ENCODE results near the gene LRRFIP1. TPM values are rescaled to one million over a fixed set of nuclear protein-coding genes. Genes with fewer than 3 reads are reported as not detected.

LRRFIP1 gene
- total RNA-seq, 1 donor from 2014 or later: 40.7 TPM

- Histone ChIP-seq H3K9ac (no peak overlapping the region), H2AFZ (replicated peaks) (no peak overlapping the region), H3K36me3 (no peaks in the 10 kb centered on the region), H3K9me3 (ENCODE audit: low read depth) (no peaks in the 10 kb centered on the region), H3K27ac (no peak overlapping the region), H3K4me1 (no peaks in the 10 kb centered on the region), H3K27me3 (no peaks in the 10 kb centered on the region), H3K79me2 (ENCODE audit: low read depth) (no peaks in the 10 kb centered on the region), H3K4me3 (no peak overlapping the region), H3K4me2 (no peak overlapping the region), H3F3A (ENCODE audit: low read depth) (no peaks in the 10 kb centered on the region), H4K20me1 (ENCODE audit: low read depth) (peaks cover 5% of the 10 kb centered on the region)
- Mint-ChIP-seq H3K9me3 (no peaks in the 10 kb centered on the region), H3K4me1 (no peaks in the 10 kb centered on the region), H3K4me3 (no peak overlapping the region), H3K36me3 (peaks cover 20% of the 10 kb centered on the region), H3K27me3 (ENCODE audit: insufficient read depth, low read depth) (peaks cover 3% of the 10 kb centered on the region), H3K27ac (no peak overlapping the region)
- no peak for DNase-seq (ENCODE audit: low spot score)
- TF ChIP-seq, protein P1, sequence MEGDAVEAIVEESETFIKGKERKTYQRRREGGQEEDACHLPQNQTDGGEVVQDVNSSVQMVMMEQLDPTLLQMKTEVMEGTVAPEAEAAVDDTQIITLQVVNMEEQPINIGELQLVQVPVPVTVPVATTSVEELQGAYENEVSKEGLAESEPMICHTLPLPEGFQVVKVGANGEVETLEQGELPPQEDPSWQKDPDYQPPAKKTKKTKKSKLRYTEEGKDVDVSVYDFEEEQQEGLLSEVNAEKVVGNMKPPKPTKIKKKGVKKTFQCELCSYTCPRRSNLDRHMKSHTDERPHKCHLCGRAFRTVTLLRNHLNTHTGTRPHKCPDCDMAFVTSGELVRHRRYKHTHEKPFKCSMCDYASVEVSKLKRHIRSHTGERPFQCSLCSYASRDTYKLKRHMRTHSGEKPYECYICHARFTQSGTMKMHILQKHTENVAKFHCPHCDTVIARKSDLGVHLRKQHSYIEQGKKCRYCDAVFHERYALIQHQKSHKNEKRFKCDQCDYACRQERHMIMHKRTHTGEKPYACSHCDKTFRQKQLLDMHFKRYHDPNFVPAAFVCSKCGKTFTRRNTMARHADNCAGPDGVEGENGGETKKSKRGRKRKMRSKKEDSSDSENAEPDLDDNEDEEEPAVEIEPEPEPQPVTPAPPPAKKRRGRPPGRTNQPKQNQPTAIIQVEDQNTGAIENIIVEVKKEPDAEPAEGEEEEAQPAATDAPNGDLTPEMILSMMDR (IDR thresholded peaks at IDR 0.05): no peak
- TF ChIP-seq EZH2phosphoT487 (IDR thresholded peaks at IDR 0.05) (no peak), EZH2 (IDR thresholded peaks at IDR 0.05) (no peak)
These were observed 117.8 kb downstream of the LRRFIP1 start for GRCh38 chr2:237745250-237745613.

- Mint-ChIP-seq H3K27ac (no peak overlapping the region), H3K9me3 (no peaks in the 10 kb centered on the region), H3K4me1 (no peaks in the 10 kb centered on the region), H3K36me3 (peaks cover 27% of the 10 kb centered on the region), H3K27me3 (ENCODE audit: insufficient read depth, low read depth) (peaks cover 3% of the 10 kb centered on the region), H3K4me3 (no peak overlapping the region)
- Histone ChIP-seq H3K27me3 (no peaks in the 10 kb centered on the region), H3K4me2 (no peak overlapping the region), H3K9me3 (ENCODE audit: low read depth) (no peaks in the 10 kb centered on the region), H4K20me1 (ENCODE audit: low read depth) (peaks cover 5% of the 10 kb centered on the region), H3K79me2 (ENCODE audit: low read depth) (no peaks in the 10 kb centered on the region), H3K4me1 (no peaks in the 10 kb centered on the region), H2AFZ (replicated peaks) (no peak overlapping the region), H3K36me3 (no peaks in the 10 kb centered on the region), H3K4me3 (no peak overlapping the region), H3K9ac (no peak overlapping the region), H3K27ac (no peak overlapping the region), H3F3A (ENCODE audit: low read depth) (no peaks in the 10 kb centered on the region)
- no peak for TF ChIP-seq EZH2 (IDR thresholded peaks at IDR 0.05)
- TF ChIP-seq, protein P1 (IDR thresholded peaks at IDR 0.05): no peak
- TF ChIP-seq EZH2phosphoT487 (IDR thresholded peaks at IDR 0.05): no peak
- DNase-seq (ENCODE audit: low spot score): no peak
These were observed 119.1 kb downstream of the LRRFIP1 start for GRCh38 chr2:237746302-237747080.

- no peak overlapping the region for H3K4me3 ChIP-seq
- H3F3A ChIP-seq (ENCODE audit: low read depth): no peaks in the 10 kb centered on the region
- H3K9me3 Mint-ChIP-seq: no peaks in the 10 kb centered on the region
- H3K4me2 ChIP-seq: no peak overlapping the region
- no peak overlapping the region for H3K27ac Mint-ChIP-seq
- no peaks in the 10 kb centered on the region for H3K36me3 ChIP-seq
- no peaks in the 10 kb centered on the region for H3K4me1 ChIP-seq
- H3K9ac ChIP-seq: no peak overlapping the region
- H3K9me3 ChIP-seq (ENCODE audit: low read depth): no peaks in the 10 kb centered on the region
- H3K36me3 Mint-ChIP-seq: peaks cover 31% of the 10 kb centered on the region
- peaks cover 3% of the 10 kb centered on the region for H3K27me3 Mint-ChIP-seq (ENCODE audit: insufficient read depth, low read depth)
- H3K27ac ChIP-seq: no peak overlapping the region
- no peak for DNase-seq (ENCODE audit: low spot score)
- H2AFZ ChIP-seq (replicated peaks): no peak overlapping the region
- TF ChIP-seq EZH2phosphoT487 (IDR thresholded peaks at IDR 0.05): no peak
- no peak for TF ChIP-seq EZH2 (IDR thresholded peaks at IDR 0.05)
- TF ChIP-seq, protein P1 (IDR thresholded peaks at IDR 0.05): no peak
- H4K20me1 ChIP-seq (ENCODE audit: low read depth): peaks cover 5% of the 10 kb centered on the region
- no peak overlapping the region for H3K4me3 Mint-ChIP-seq
- H3K79me2 ChIP-seq (ENCODE audit: low read depth): no peaks in the 10 kb centered on the region
- no peaks in the 10 kb centered on the region for H3K27me3 ChIP-seq
- no peaks in the 10 kb centered on the region for H3K4me1 Mint-ChIP-seq
These were observed 119.8 kb downstream of the LRRFIP1 start for GRCh38 chr2:237747189-237747588.

Measured in neural progenitor cell (in vitro differentiated cells).